ENCODE measurements around the gene CDK18. TPM values are rescaled to one million over a fixed set of nuclear protein-coding genes. Genes with fewer than 3 reads are reported as not detected.

Gene CDK18
- 0.16 and 0.31 TPM in 2 replicates for total RNA-seq

DNA sequence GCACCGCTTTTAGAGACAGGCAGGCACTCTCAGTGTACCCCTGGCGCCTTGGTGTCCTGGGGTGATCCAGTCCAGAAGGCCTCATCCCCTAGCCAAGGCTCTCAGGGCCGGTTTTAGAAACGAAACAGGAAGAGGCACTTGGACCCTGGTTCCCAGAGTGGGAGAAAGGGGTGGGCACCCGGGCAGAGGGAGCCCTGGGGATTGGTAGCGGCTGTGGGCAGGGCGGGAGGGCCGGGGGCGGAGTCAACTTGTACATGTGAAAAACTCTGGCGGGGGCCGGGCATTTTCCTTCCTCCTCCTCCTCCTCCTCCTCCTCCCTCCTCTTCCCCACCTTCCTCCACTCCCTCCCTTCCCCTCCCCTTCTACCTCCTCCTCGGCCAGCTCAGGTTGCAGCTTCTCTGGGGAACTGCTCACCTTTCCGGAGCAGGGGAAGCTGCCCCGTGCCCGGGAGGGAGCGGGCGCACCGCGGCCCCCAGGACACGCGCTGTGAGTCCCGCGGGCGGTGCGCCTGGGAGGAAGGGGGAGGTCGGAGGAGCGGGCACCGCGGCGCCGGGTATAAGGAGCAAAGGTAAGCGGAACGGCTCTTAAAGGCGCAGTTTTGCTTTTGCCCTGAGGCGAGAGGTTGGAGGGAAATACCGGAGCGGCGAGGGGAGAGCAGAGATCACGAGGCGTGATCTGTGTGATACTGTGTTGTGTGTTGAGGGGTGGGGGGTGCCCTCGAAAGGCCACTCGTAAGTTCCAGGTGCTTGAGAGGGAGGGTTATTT, at the start of gene CDK18:
TSS of gene CDK18 (plus strand) at position 359 of the 765 bp plus-strand sequence. CDS start 18,499 bp downstream, outside the sequence.

GRCh38 chr1:205455581-205456382, 48.7 kb upstream of the CDK18 start, which contains the start of gene BLACAT1:
Gene BLACAT1, minus strand, starts transcription at chr1:205456045.

Other genes with a start within 250 kb of the CDK18 start
- 2.9 and 16.2 TPM in 2 replicates for gene NUAK2, start 182.9 kb upstream of the CDK18 start, total RNA-seq
- gene KLHDC8A, start 147.7 kb upstream of the CDK18 start, total RNA-seq: not detected in 2 replicates
- 0.32 TPM in 1 of 2 replicates, not detected in the other for gene LEMD1, start 82.6 kb upstream of the CDK18 start, total RNA-seq
- not detected in 2 replicates for gene BLACAT1, start 48.6 kb upstream of the CDK18 start, total RNA-seq
- gene ELK4, start 127.3 kb downstream of the CDK18 start, total RNA-seq: 14.6 and 39.6 TPM in 2 replicates
- 3.6 and 15.1 TPM in 2 replicates for gene SLC45A3, start 175.8 kb downstream of the CDK18 start, total RNA-seq
- gene NUCKS1, start 245.5 kb downstream of the CDK18 start, total RNA-seq: 89.7 and 103 TPM in 2 replicates